ENCODE data around the gene FRG1. TPM values are rescaled to one million over a fixed set of nuclear protein-coding genes. Genes with fewer than 3 reads are reported as not detected.
A peak's percentile ranks its signal among the peaks of the same experiment; 100 is the strongest.
"Not testable (repeated sequence)": the region's sequence is repeated elsewhere in the genome, so short reads cannot be mapped to it uniquely, and the experiment has no call there.

FRG1 gene
- 32.7 TPM for total RNA-seq
- long read RNA-seq, transcript FRG1-201 (9 exons, 1,074 nt), result major isoform, 14 of 16 reads
- long read RNA-seq, partial matches to known transcripts, result 2 of 16 reads
- long read RNA-seq, other reads (novel, unspliced or antisense), result 0 of 16 reads

DNA sequence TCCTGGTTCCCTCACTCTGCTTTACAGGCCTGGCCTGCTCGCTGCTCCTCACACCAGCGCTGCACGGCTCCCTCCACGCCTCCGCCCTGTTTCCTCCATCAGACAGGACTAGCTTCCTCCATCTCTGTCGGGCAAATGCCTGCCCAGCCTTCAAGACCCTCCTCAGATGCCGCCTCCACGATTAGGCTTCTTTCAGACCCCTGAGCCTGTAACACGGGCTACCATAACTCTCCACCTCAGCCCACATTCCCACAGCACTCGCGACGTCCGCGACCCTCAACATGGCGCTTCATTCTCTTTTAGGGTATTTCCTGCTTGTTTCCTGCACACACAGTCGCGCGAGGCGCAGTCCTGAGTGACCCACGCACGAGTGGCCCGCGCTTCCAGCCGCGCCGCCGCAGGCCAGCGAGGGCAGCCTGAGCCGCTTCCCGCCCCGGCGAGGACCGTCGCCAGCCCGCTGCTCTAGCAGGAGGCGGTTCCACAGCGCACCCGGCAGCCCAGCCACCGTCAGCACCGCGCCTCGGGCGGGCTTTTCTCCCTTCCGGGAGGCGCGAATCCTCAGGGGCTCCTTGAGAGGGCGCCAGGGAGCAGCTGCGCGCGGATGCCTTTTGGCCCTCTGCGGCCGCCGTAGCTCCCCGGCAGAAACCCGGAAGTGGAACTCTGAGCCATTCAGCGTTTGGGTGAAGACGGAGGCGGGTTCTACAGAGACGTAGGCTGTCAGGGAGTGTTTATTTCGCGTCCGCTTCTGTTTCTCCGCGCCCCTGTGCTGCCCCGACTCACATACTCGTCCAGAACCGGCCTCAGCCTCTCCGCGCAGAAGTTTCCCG, at the start of gene FRG1:
Gene FRG1 (plus strand): TSS at position 695 of the 827 bp plus-strand sequence. CDS start 138 bp downstream, outside the sequence.
- TF ChIP-seq, protein P1, sequence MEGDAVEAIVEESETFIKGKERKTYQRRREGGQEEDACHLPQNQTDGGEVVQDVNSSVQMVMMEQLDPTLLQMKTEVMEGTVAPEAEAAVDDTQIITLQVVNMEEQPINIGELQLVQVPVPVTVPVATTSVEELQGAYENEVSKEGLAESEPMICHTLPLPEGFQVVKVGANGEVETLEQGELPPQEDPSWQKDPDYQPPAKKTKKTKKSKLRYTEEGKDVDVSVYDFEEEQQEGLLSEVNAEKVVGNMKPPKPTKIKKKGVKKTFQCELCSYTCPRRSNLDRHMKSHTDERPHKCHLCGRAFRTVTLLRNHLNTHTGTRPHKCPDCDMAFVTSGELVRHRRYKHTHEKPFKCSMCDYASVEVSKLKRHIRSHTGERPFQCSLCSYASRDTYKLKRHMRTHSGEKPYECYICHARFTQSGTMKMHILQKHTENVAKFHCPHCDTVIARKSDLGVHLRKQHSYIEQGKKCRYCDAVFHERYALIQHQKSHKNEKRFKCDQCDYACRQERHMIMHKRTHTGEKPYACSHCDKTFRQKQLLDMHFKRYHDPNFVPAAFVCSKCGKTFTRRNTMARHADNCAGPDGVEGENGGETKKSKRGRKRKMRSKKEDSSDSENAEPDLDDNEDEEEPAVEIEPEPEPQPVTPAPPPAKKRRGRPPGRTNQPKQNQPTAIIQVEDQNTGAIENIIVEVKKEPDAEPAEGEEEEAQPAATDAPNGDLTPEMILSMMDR (IDR thresholded peaks at IDR 0.05; ENCODE audit: borderline replicate concordance), result peak; percentile 95
- peaks cover 54% of the 10 kb centered on the region for H3K4me1 ChIP-seq

DNA sequence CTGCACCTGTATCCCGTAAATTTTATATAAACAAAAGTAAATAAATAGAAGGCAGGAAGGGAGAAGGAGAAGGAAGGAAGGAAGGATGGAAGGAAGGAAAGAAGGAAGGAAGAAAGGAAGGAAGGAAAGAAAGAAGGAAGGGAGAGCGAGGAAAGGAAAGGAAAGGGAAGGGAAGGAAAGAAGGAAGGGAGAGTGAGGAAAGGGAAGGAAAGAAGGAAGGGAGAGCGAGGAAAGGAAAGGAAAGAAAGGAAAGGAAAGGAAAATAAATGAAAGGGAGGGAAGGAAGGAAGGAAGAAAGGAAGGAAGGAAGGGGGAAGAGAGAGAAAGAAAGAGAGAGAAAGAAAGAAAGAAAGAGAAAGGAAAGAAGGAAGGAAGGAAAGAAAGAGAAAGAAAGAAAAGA, 43.0 kb upstream of the FRG1 start:
- Histone ChIP-seq H3K27ac (replicated peaks) (no peak overlapping the region), H3K36me3 (no peaks in the 10 kb centered on the region), H3K9me3 (replicated peaks) (no peaks in the 10 kb centered on the region), H3K4me3 (no peak overlapping the region), H3K4me1 (no peaks in the 10 kb centered on the region), H3K27me3 (ENCODE audit: low read depth) (no peaks in the 10 kb centered on the region)
- intact Hi-C loops (cut with micrococcal nuclease), result no loop called here
- no peak for DNase-seq
- TF ChIP-seq, protein P1 (IDR thresholded peaks at IDR 0.05; ENCODE audit: borderline replicate concordance), result no peak

More for the DNA sequence above, at the start of gene FRG1:
- H3K36me3 ChIP-seq, result peaks cover 3% of the 10 kb centered on the region
- DNase-seq, result peak; percentile 97
- intact Hi-C loops (cut with micrococcal nuclease), result no loop called here
- H3K27ac ChIP-seq (replicated peaks), result peak within 1 kb of the TSS; percentile 93
- no peaks in the 10 kb centered on the region for H3K9me3 ChIP-seq (replicated peaks)
- no peaks in the 10 kb centered on the region for H3K27me3 ChIP-seq (ENCODE audit: low read depth)
- peak within 1 kb of the TSS; percentile 97 for H3K4me3 ChIP-seq

DNA sequence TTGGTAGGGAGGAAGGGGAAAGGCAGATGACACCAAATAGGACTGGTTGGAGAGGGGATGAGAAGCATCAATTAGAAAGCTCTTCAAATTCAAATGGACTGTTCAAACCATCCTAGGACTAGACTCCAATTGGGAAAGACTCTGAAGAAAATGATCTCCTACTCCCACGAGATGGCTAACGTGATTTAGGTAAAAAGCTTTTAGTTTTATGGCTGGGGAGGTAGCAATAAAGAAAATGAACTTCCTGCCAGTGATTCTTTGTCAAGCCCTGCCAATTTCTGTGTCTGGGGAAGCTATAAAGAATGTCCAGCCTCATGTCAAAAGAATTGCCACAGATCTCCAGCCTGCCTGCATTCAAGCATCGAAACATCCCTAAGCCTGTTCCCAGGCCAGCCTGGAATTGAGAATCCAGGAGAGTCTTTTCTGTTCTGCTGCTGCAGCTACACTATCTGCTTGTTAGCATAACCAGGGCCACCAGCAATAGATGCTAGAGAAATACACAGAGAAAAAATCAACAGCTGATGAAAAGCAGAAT, 41.1 kb upstream of the FRG1 start:
- intact Hi-C loops (cut with micrococcal nuclease); H3K27me3 ChIP-seq (ENCODE audit: low read depth); H3K4me1 ChIP-seq; H3K4me3 ChIP-seq; H3K27ac ChIP-seq (replicated peaks); H3K36me3 ChIP-seq; DNase-seq; H3K9me3 ChIP-seq (replicated peaks): not testable (repeated sequence)

DNA sequence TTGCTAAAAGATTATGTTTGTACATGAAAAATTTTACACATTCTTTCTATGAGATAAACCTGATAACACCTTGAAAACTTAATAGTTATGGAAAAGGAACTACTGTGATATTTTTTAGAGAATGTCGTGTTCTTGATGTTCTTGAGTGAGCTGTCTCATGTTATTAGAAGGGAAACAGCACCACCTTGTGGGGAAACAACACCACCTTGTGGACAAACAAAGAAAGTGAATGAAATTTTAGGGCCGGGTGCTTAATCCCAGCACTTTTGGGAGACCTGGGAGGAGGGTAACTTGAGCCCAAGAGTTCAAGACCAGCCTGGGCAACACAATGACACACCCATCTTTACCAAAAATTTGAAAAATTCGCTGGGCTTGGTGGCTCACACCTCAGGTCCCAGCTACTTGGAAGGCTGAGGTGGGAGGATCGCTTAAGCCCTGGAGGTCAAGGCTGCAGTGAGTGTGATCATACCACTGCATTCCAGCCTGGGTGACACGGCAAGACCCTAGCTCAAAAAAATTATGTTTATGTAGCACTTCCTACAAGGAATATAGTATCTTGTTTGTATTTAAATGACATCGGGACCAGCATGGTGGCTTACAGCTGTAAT, 36.1 kb upstream of the FRG1 start:
- H3K4me1 ChIP-seq; H3K36me3 ChIP-seq; DNase-seq; H3K9me3 ChIP-seq (replicated peaks); intact Hi-C loops (cut with micrococcal nuclease); H3K27me3 ChIP-seq (ENCODE audit: low read depth); H3K4me3 ChIP-seq; H3K27ac ChIP-seq (replicated peaks): not testable (repeated sequence)
- TF ChIP-seq, protein P1 (IDR thresholded peaks at IDR 0.05; ENCODE audit: borderline replicate concordance), result peak; percentile 75

DNA sequence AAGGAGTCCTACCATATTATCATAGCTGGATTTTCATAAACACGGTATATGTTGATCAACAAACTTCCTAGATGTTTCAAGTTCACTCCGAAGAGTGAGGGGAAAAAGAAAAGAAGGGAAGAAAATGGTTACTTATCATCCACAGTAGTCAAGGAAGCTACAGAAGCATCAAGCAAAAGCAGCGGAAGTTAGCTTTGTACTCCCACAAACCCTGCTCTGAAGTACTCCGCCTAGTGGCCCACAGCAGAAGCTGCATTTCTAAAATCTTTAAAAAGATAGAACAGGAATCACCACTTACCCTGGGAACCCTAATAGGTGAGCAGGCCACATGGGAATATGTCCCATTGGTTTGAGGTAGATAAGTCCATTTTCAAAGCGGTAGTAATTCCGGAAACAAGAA, 28.5 kb upstream of the FRG1 start:
- no peak overlapping the region for H3K27ac ChIP-seq (replicated peaks)
- no peaks in the 10 kb centered on the region for H3K27me3 ChIP-seq (ENCODE audit: low read depth)
- TF ChIP-seq, protein P1 (IDR thresholded peaks at IDR 0.05; ENCODE audit: borderline replicate concordance), result peak; percentile 46
- no peak overlapping the region for H3K4me3 ChIP-seq
- no peak for DNase-seq
- intact Hi-C loops (cut with micrococcal nuclease), result no loop called here
- no peaks in the 10 kb centered on the region for H3K4me1 ChIP-seq
- peaks cover 8% of the 10 kb centered on the region for H3K36me3 ChIP-seq
- H3K9me3 ChIP-seq (replicated peaks), result peaks cover 12% of the 10 kb centered on the region
